Measurements from ENCODE around the gene ZNF862.
"Not testable (repeated sequence)": the region's sequence is repeated elsewhere in the genome, so short reads cannot be mapped to it uniquely, and the experiment has no call there.

The ZNF862 gene

DNA sequence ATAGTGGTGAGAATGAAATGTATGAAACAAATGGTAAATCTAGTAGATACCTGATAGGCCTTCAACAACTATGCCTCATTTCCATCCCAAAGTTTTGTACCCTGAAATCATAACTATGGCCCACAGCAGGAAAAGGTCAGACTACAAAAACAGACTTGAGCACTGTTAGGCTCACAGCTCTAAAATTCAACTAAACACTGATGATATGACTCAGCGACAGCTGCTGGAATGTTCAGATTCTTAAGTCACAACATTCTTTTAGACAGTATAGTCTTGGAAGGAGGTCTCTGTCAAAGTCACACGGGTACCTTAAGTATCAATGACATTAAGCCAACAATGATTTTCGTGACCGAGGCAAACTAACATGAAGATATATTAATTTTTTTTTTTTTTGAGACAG lies 74.0 kb downstream of the ZNF862 start:
- DNase-seq (ENCODE audit: low read depth, low spot score) = peak; percentile 0
- not testable (repeated sequence) for H3K27ac ChIP-seq

All from epithelial cell of prostate (primary cell).